Lower lobe of right lung (tissue), 2 donors: ENCODE data around the gene NFIB. TPM values are rescaled to one million over a fixed set of nuclear protein-coding genes. Genes with fewer than 3 reads are reported as not detected.

ENCODE experiments used
- ATAC-seq, 2 donors: fragments of 200-7000 bp; cut with Tn5 transposase; one replicate each; pipeline ENCODE4 v1.9.1; 2020 to 2022; ENCODE audit warnings: mild to moderate bottlenecking in 2 of 2, moderate library complexity in 2 of 2
- DNase-seq: peaks from one replicate; pipeline ENCODE4 v3.0.0-alpha.2; 2020
- H3K27ac ChIP-seq: fragments of 200-600 bp; one replicate; pipeline ENCODE4 v1.8.0; 2022
- H3K27me3 ChIP-seq: fragments of 200-600 bp; one replicate; pipeline ENCODE4 v1.8.0; 2022; ENCODE audit warnings: low read depth
- H3K36me3 ChIP-seq: fragments of 200-600 bp; one replicate; pipeline ENCODE4 v1.8.0; 2022; ENCODE audit warnings: mild to moderate bottlenecking
- H3K4me1 ChIP-seq: fragments of 200-600 bp; one replicate; pipeline ENCODE4 v1.8.0; 2022
- H3K4me3 ChIP-seq: fragments of 200-600 bp; one replicate; pipeline ENCODE4 v1.8.0; 2022; ENCODE audit warnings: mild to moderate bottlenecking
- H3K9me3 ChIP-seq: fragments of 200-600 bp; one replicate; pipeline ENCODE4 v1.8.0; 2022
- intact Hi-C: fragments of 100-400 bp; cut with DNase I; formaldehyde crosslinking; loops from one replicate; pipeline ENCODE4 v1.11.0; 2022
- total RNA-seq: library from RNA; stranded (reverse); fragmentation: NEBNext Ultra II Directional; extraction: Animal tissue kit (Norgen Biotek cat#: 25700); gene quantifications from one replicate; pipeline ENCODE4 v1.2.1, GENCODE V29; 2021
- TF ChIP-seq, protein P1 (sequence below): fragments of 200-600 bp; IDR thresholded peaks from one replicate; pipeline ENCODE4 v1.8.0; 2022; ENCODE audit warnings: antibody characterized with exemption, mild to moderate bottlenecking
- donor health status: DM: no; HTN: yes; CAD: no; lungs with severe emphysema.

NFIB gene
- total RNA-seq, 1 donor from 2014 or later: 97.7 TPM

DNA sequence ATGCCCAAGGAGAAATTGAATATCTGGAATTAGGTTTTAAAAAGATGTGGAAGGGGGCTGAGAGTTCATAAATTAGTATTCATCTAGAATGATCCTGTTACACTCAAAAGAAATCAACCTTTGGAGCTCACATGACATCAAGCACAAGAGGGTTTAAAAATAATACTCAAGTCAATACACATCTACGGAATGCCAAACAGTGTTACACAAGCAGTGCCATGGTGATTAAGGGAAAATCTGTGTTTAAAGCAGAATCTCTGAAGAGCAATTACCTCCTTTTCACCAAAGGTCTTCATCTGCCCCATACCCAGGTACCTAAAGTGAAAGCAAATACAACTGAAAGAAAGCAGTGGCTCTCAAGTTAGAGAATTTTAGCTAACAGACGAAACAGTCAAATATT lies 261.6 kb downstream of the NFIB start:
- no peaks in the 10 kb centered on the region for H3K27me3 ChIP-seq
- H3K27ac ChIP-seq: no peak overlapping the region
- no peaks in the 10 kb centered on the region for H3K9me3 ChIP-seq

DNA sequence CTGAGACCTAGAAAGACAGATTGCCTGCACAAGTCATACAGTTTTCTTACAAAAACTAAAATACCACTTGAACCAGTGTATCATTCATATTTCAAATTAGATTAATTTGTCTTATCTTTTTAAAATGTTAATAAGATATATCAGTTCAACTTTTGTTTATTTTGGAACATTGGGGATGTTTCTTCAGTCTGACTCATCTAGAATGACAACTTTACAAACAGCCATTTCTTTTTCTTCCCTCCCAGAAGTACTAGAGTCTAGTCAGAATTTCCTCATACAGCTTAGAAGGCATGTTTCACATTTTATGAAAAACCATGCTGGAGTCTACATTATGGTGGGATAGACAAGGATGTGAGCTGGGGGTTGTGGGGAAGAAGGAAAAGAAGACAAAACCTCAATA lies 262.5 kb downstream of the NFIB start:
- intact Hi-C loops: no loop called here
- ATAC-seq: no peak
- H3K27ac ChIP-seq: no peak overlapping the region

More for the DNA sequence above, 261.6 kb downstream of the NFIB start:
- peaks cover 13% of the 10 kb centered on the region for H3K4me1 ChIP-seq
- intact Hi-C loops: no loop called here
- H3K36me3 ChIP-seq: no peaks in the 10 kb centered on the region
- DNase-seq: no peak
- TF ChIP-seq, protein P1, sequence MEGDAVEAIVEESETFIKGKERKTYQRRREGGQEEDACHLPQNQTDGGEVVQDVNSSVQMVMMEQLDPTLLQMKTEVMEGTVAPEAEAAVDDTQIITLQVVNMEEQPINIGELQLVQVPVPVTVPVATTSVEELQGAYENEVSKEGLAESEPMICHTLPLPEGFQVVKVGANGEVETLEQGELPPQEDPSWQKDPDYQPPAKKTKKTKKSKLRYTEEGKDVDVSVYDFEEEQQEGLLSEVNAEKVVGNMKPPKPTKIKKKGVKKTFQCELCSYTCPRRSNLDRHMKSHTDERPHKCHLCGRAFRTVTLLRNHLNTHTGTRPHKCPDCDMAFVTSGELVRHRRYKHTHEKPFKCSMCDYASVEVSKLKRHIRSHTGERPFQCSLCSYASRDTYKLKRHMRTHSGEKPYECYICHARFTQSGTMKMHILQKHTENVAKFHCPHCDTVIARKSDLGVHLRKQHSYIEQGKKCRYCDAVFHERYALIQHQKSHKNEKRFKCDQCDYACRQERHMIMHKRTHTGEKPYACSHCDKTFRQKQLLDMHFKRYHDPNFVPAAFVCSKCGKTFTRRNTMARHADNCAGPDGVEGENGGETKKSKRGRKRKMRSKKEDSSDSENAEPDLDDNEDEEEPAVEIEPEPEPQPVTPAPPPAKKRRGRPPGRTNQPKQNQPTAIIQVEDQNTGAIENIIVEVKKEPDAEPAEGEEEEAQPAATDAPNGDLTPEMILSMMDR: no peak
- ATAC-seq: peak in 1 of 2 donors; percentile 53
- no peak overlapping the region for H3K4me3 ChIP-seq

DNA sequence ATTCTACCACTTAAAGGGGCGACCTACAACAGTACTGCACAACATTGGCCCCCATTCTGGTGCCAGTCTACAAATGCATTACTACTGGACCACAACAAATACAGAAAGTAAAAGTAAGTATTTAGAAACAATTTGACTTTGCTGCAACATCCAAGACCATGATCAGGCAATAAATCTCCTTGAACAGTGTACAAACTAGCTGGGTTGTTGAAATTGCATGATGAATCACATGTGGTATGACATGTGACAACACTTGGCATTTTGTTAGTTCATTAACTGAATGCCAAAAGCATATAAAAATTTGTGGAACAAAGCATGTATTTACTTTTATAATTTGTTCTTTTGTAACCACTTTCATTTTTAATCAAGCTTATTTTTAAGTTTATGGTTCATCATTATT lies 270.5 kb downstream of the NFIB start:
- Histone ChIP-seq H3K36me3 (no peaks in the 10 kb centered on the region), H3K9me3 (no peaks in the 10 kb centered on the region), H3K4me3 (no peak overlapping the region), H3K27ac (no peak overlapping the region), H3K27me3 (no peaks in the 10 kb centered on the region), H3K4me1 (no peaks in the 10 kb centered on the region)
- ATAC-seq (no peak), DNase-seq (no peak)
- TF ChIP-seq, protein P1: no peak
- intact Hi-C loops: no loop called here

More for the DNA sequence above, 262.5 kb downstream of the NFIB start:
- Histone ChIP-seq H3K9me3 (no peaks in the 10 kb centered on the region), H3K27me3 (no peaks in the 10 kb centered on the region), H3K4me3 (no peak overlapping the region), H3K36me3 (no peaks in the 10 kb centered on the region), H3K4me1 (peaks cover 3% of the 10 kb centered on the region)
- TF ChIP-seq, protein P1: no peak
- DNase-seq: no peak

DNA sequence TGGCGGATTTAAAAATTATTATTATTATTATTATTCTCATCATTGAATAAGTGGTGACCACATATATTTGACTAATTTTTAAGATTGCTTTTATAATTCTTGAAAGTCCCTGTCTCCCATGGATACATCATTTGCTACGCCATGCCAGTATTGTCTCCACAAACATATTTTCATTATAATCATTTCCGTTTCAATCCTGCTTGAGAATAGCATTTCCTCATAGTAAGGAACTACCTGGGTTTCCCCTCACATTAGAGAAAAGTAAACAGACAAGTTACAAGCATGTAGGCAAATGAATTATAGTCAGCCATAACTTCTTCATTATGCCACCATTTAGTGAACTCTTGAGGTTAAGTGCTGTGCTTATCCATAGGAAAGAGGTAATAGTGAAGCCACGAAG lies 276.6 kb downstream of the NFIB start:
- ATAC-seq (no peak), DNase-seq (no peak)
- H3K9me3 ChIP-seq: no peaks in the 10 kb centered on the region
- H3K27me3 ChIP-seq: no peaks in the 10 kb centered on the region
- TF ChIP-seq, protein P1: no peak
- intact Hi-C loops: no loop called here
- H3K36me3 ChIP-seq: no peaks in the 10 kb centered on the region
- H3K4me3 ChIP-seq: no peak overlapping the region
- H3K27ac ChIP-seq: no peak overlapping the region
- no peaks in the 10 kb centered on the region for H3K4me1 ChIP-seq

DNA sequence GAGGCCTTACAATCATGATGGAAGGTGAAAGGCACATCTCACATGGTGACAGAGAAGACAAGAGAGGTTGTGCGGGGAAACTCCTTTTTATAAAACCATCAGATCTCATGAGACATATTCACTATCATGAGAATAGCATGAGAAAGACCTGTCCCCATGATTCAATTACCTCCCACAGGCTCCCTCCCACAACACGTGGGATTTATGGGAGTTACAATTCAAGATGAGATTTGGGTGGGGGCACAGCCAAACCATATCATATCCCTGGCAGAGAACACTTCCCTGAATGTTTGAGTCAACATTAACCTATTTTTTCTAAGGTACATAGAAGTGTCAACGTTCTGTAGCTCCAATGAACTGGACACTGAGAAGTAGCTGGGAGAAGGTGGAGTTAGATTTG lies 280.9 kb downstream of the NFIB start:
- DNase-seq: no peak
- intact Hi-C loops: no loop called here
- H3K4me1 ChIP-seq: peaks cover 25% of the 10 kb centered on the region

More for the DNA sequence above, 280.9 kb downstream of the NFIB start:
- Histone ChIP-seq H3K27me3 (no peaks in the 10 kb centered on the region), H3K27ac (no peak overlapping the region), H3K4me3 (no peak overlapping the region), H3K36me3 (no peaks in the 10 kb centered on the region), H3K9me3 (no peaks in the 10 kb centered on the region)
- TF ChIP-seq, protein P1: no peak
- ATAC-seq: no peak
